Activated T-cell treated with anti-CD3 and anti-CD28 coated beads, Interleukin-2, amount 50 U/mL, for 1 hour (primary cell): ENCODE results near the gene ERAL1.
"Not testable (repeated sequence)": the region's sequence is repeated elsewhere in the genome, so short reads cannot be mapped to it uniquely, and the experiment has no call there.

Experiments
- DNase-seq: peaks from one replicate; pipeline ENCODE4 v3.0.0-alpha.2; 2020

Gene ERAL1

DNA sequence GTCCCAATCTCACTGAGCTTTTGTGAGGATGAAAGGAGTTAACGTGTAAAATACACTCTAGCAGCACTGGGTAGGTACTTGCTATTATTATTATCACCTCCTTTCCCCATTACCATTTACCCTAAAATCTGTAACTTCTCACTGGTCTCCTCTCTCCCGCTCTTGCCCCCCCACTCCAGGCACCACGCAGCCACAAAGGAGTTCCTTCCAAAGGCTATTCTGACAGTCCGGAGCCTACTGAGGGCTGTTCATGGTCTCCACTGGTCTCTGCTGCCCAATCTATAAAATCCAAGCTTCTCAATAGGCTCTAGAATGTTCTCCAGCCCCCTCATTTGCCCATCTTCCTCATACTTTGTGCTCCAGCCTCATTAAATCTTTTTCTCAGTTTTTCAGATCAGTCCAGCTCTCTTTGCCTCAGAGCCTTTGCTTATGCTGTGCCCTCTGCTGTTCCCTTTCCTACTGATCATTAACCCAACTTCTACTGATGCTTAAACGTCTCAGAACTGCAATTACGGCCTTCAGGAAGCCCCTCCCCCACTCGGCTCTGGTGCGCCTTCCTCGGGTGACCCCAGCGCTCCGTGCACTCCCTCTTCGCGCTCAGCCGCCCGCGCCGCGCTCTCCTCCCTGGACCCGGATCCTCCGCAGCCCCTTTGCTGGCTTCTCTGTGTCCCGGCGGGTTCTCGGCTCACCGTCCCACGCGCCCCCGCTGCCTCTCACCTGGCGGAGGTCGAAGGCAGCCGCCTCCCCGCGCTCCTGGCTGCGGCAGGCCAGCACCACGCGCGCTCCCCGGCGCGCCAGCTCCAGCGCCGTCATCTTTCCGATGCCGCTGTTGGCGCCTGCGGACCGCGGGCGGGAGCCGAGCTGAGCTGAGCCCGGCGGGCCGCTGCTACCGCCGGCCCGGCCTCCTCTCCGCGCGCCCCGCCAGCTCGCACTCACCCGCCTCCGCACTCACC is 47.3 kb downstream of the ERAL1 start:
- DNase-seq: no peak

DNA sequence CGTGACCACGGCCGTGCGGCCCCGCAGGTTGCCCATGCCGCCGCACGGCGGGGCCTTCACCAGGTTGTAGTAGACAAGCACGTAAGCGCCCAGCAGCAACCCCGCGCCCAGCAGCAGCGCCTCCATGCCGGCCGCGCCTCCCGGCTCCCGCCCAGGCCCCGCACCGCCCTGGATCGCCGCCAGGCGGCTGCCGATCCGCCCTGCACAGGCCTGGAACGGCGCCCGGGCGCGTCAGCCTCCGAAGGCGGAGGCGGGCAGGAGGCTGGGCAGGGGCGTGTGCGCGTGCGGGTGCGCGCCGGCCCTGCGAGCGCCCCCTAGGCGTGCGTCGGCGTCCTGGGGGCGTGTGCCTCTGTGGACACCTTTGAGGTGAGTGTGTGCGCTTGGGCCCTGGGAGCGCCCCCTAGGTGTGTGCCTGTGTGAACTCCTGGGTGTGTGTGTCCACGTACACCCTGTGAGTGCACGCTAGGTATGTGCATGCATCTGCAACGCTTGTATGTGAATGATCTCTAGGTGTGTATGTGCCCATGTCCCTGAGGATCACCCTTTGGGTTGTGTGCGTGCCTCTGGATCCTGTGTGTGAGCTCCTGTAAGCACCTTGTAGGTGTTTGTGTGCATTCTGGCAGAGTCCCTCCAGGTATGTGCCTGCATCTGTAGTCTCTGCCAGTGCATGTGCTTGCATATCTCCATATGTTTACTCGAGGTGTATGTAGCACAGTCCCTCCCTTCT is 48.2 kb downstream of the ERAL1 start, which contains the start of gene DHRS13:
DHRS13 (minus strand) TSS at position 261 of the 727 bp plus-strand sequence; CDS start at position 126, 135 bp downstream.
- DNase-seq: peak; percentile 98

DNA sequence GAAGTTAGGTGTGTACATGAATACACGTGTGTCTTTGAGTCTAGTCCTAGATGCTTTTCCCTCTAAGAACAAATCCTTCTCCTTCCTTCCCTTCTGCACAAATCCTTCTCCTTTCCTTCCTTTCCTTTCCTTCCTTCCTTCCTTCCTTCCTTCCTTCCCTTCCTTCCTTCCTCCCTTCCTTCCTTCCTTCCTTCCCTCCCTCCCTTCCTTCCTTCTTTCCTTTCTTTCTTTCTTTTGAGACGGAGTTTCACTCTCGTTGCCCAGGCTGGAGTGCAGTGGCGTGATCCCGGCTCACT is 48.7 kb downstream of the ERAL1 start:
- not testable (repeated sequence) for DNase-seq

DNA sequence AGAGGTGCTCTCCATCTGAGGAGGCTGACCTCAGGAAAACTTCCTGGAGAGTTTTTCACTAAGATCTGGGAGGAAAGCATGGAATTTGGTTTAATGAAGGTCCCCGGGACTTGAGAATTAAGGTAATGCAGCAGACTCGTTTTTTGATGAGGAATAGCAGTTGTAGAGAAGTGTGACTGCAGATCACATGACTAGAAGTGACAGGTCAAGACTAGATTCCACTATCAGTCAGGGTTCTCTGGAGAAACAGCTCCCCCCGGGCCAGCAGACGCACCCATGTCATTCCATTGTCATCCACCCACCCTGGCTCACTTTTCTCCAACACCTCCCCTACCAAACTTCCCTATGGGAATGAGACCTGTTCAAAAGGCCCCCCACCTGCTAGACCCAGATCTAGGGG is 50.0 kb downstream of the ERAL1 start:
- DNase-seq: no peak

DNA sequence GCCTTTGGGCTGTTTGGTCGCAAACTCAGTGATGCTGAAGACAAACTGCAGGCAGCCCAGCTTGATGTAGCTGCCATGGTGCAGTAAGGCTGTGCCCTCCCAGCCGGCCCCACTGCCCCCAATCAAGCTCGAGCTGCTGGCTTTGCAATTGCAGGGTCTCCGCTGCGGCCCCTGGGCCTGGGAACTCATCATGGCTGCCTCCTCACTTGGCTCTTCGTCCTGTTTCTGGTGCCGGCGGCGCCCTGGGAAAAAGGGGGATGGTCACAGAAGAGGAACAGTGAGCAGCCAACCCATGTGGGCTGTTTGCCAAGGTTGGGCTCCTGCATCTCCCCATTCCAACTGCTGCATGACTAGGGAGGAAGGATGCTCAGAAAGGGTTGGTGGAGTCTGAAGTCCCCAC is 51.5 kb downstream of the ERAL1 start:
- no peak for DNase-seq

DNA sequence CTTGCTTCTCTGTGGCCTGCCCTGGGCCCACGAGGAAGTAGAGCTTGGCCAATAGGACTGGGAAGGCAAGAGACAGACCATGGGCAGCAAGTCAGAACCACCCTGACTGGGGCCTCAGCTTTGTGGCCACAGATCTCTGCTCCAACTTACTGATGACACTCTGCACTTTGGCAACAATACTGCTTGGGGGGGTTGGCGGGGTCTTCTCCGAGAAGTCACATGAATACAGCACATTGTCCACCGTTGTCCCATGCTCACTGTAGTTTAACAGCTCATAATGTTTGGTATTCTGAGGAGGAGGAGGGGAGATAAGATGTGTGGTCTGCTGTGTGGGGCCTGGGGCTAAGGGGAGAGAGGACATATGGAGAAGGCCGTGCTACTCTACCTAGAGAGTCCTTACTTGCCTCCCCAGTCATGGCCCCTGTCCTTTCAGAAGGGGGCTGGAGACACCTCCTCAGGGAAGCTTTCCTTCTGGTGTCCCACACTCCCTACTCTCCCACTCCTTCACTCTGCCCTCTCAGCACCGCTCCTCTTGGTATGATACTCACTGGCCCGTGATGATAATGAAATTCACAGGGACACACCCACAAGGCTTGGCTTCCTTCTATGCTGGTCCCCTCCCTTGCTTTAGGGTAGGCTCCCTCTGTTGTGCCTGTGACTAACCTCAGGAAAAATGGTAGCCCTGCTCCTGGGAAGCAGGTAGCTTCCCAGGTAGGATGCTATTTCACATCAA is 52.1 kb downstream of the ERAL1 start:
- DNase-seq: no peak

DNA sequence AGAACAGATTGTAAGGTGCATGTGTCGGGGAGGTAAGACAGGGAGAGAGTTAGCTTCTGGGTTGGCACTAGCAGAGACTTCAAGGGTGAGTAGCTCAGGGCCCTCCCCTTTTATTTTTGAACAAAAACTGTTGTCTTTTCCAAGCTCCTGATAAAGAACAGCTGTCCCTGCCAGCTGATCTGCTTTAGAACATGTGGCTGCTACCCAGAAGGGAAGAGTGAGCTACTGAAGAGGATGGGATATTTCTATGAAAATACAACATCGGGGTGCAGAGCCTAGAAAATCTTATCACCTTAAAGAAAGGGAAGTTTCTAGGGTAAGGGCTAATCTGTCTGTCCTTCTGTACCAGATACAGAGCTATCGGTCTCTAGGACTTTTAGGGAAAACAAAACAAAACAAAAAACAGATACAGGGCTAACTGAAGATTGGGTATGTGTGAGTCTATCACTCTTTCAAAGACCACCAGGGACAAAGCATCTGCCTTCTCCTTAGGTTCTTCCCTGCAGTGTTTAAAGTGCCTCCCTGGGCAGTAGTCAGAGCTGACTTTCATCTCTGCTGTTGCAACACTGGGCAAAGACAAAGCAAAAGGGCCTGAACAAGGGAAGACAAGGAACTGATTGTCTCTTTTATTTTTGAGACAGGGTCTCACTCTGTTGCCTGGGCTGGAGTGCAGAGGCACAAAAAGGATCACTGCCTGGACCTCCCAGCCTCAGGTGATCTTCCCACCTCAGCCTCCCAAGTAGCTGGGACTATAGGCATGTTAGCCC is 53.1 kb downstream of the ERAL1 start:
- DNase-seq: no peak

DNA sequence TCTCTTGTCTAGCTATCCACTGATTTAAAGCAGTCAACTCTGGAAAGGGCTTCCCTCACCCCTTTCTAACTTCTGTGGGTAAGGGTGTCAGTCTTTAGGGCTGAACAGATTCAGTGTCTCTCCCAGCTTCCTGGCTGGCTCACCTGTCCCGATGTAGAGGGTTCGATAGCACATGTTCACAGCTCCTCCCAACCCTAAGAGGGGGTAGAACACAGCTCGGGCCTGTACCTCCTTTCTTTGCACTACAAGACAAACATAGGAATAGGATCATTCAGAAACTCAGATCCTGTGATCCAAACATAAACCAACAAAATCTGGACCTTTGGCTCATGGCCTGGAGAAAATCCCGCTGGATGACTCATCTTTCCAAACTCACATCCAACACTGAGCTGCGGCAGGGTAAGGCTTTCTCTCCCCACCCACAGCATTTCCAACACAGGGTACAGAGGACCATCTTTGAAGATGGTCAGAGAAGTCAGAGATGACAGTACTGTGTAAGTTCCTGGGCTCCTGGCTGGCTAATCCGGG is 53.9 kb downstream of the ERAL1 start:
- no peak for DNase-seq

DNA sequence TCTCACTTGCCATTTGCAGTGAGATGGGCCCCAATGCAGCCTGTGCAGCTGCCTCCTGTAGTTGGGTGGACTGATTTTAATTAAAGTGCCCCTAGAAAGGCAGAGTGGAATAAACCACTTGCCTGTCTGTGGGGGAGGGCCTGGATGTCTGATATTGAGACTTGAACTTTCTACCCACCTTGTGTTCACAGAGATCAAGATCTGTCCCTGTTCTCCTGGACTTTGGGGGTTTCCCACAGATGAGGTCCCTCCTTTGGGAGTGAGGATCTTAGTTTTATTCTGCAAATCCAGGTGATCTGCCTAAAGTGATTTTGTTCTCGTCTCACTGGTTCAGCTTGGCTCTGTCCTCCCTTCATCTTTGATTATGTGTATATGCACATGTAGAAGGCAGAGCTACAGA is 55.7 kb downstream of the ERAL1 start:
- no peak for DNase-seq
